HepG2 (cell line): ENCODE results near the gene PPP2R1B. TPM values are rescaled to one million over a fixed set of nuclear protein-coding genes. Genes with fewer than 3 reads are reported as not detected.

ENCODE experiments used
- CC2D1A ChIP-seq: sonication (generic); formaldehyde crosslinking; IDR thresholded peaks from 2 replicates; pipeline ENCODE4 v1.8.1; 2023; ENCODE audit warnings: mild to moderate bottlenecking, missing genetic modification reagents
- CEBPG ChIP-seq: IDR thresholded peaks from 2 replicates; pipeline ENCODE4 v1.6.1; 2016
- GMEB1 ChIP-seq: sonication (generic); formaldehyde crosslinking; IDR thresholded peaks from 2 replicates; pipeline ENCODE4 v1.5.1; 2020; ENCODE audit warnings: missing genetic modification reagents, mild to moderate bottlenecking, borderline replicate concordance
- HNF4A ChIP-seq: sonication (generic); formaldehyde crosslinking; IDR thresholded peaks from 2 replicates; pipeline ENCODE4 v1.4.0; 2020; ENCODE audit warnings: missing genetic modification reagents
- HNRNPK ChIP-seq: fragments of 200-400 bp; formaldehyde crosslinking; IDR thresholded peaks from 2 replicates; pipeline ENCODE4 v1.6.1; 2018; ENCODE audit warnings: low read length, low read depth, moderate library complexity, mild to moderate bottlenecking; ENCODE audit not compliant: poor library complexity, severe bottlenecking
- HOXA3 ChIP-seq: sonication (generic); formaldehyde crosslinking; IDR thresholded peaks from 2 replicates; pipeline ENCODE4 v1.5.0; 2020; ENCODE audit warnings: missing genetic modification reagents
- IKZF1 ChIP-seq: fragments of 450-650 bp; IDR thresholded peaks from 2 replicates; pipeline ENCODE4 v1.7.1; 2016
- KLF12 ChIP-seq: sonication (generic); formaldehyde crosslinking; IDR thresholded peaks from 2 replicates; pipeline ENCODE4 v1.4.0; 2020; ENCODE audit warnings: missing genetic modification reagents, borderline replicate concordance
- NFATC3 ChIP-seq: sonication (generic); formaldehyde crosslinking; IDR thresholded peaks from 2 replicates; pipeline ENCODE4 v1.5.1; 2020; ENCODE audit warnings: mild to moderate bottlenecking, missing genetic modification reagents
- RXRA ChIP-seq: sonication (generic); formaldehyde crosslinking; IDR thresholded peaks from 2 replicates; pipeline ENCODE4 v1.5.1; 2020; ENCODE audit warnings: missing genetic modification reagents
- TFE3 ChIP-seq: IDR thresholded peaks from 2 replicates; pipeline ENCODE4 v1.6.1; 2016
- ZBTB40 ChIP-seq, 2 experiments: fragments of 450-650 bp in 1 of 2; sonication (generic) in 1 of 2; formaldehyde crosslinking in 1 of 2; IDR thresholded peaks; 2 replicates each; pipeline versions ENCODE4 v1.6.1 to v1.8.0; 2016 to 2022; ENCODE audit warnings: antibody characterized with exemption in 1 of 2, mild to moderate bottlenecking in 1 of 2, missing genetic modification reagents in 1 of 2
- ZC3H13 ChIP-seq: sonication (generic); formaldehyde crosslinking; IDR thresholded peaks from 2 replicates; pipeline ENCODE4 v1.8.1; 2023; ENCODE audit warnings: mild to moderate bottlenecking, missing genetic modification reagents, moderate library complexity
- ZMYM2 ChIP-seq: sonication (generic); formaldehyde crosslinking; IDR thresholded peaks from 2 replicates; pipeline ENCODE4 v1.8.0; 2022; ENCODE audit warnings: mild to moderate bottlenecking, missing genetic modification reagents
- ZNF414 ChIP-seq: sonication (generic); formaldehyde crosslinking; IDR thresholded peaks from 2 replicates; pipeline ENCODE4 v1.5.0; 2020; ENCODE audit warnings: missing genetic modification reagents
- ZNF660 ChIP-seq: sonication (generic); formaldehyde crosslinking; IDR thresholded peaks from 2 replicates; pipeline ENCODE4 v1.5.1; 2020; ENCODE audit warnings: mild to moderate bottlenecking, low read depth, missing genetic modification reagents, borderline replicate concordance
- polyA plus RNA-seq, 8 experiments: library from polyadenylated mRNA; depleted of rRNA in 3 of 8; stranded (reverse) in 7 of 8; unstranded in 1 of 8; fragments of >200 nt; fragmentation: Illumina TruSeq in 4 of 8; extraction: Trizol in 4 of 8; gene quantifications; 2 replicates each; pipeline versions ENCODE4 v1.2.1 to v1.2.3, GENCODE V29; 2011 to 2016; ENCODE audit warnings: low read depth in 4 of 8, missing spikeins in 1 of 8, mixed read lengths in 1 of 8; ENCODE audit not compliant: insufficient read depth in 1 of 8
- total RNA-seq, 5 experiments: library from RNA; depleted of rRNA; stranded (reverse); fragments of >200 nt; fragmentation: Illumina TruSeq; extraction: Trizol; gene quantifications; 2 replicates each; pipeline ENCODE4 v1.2.3, GENCODE V29; 2016; ENCODE audit warnings: low read depth in 1 of 5

PPP2R1B gene
- total and polyA plus RNA-seq, 2 of the 13 experiments (the other 11 are each of a cell fraction or from before 2014, with no cell fraction given): 22.1 to 56.8 TPM

GRCh38 chr11:111777094-111778046, 11.2 kb upstream of the PPP2R1B start (continued):
- no peak for TF ChIP-seq GMEB1 (CRISPR knock-in tag)
- no peak for TF ChIP-seq NFATC3 (CRISPR knock-in tag)
- no peak for TF ChIP-seq IKZF1
- no peak; the same call in 1 of the 2 replicates for TF ChIP-seq HOXA3 (CRISPR knock-in tag)
- TF ChIP-seq TFE3 (CRISPR knock-in tag): no peak
- no peak for TF ChIP-seq ZMYM2 (CRISPR knock-in tag)
- TF ChIP-seq RXRA (CRISPR knock-in tag): no peak; the same call in 1 of the 2 replicates
- TF ChIP-seq KLF12 (CRISPR knock-in tag): no peak
- no peak for TF ChIP-seq ZBTB40 (IDR thresholded peaks at IDR 0.05)
- no peak for TF ChIP-seq ZBTB40 (CRISPR knock-in tag; IDR thresholded peaks at IDR 0.05)
- no peak for TF ChIP-seq ZC3H13 (CRISPR knock-in tag)
- no peak for TF ChIP-seq ZNF414
- peak; percentile 18; the same call in 1 of the 2 replicates for TF ChIP-seq CEBPG (CRISPR knock-in tag)
- TF ChIP-seq HNF4A: peak; percentile 89
- no peak for TF ChIP-seq HNRNPK
- no peak for TF ChIP-seq CC2D1A (CRISPR knock-in tag)
- TF ChIP-seq ZNF660 (CRISPR knock-in tag): no peak
